ENCODE data around the gene CAMKK1. TPM values are rescaled to one million over a fixed set of nuclear protein-coding genes. Genes with fewer than 3 reads are reported as not detected.
A peak's percentile ranks its signal among the peaks of the same experiment; 100 is the strongest.

Gene CAMKK1
- total RNA-seq, 4 donors from 2014 or later: 2.9 to 8.8 (median 4.4) TPM

- no peak for DNase-seq (ENCODE audit: extremely low spot score)
- Histone ChIP-seq H3K4me1 (peaks cover 68 to 82% (median 81%) of the 10 kb centered on the region in 4 donors), H3K9me3 (no peaks in the 10 kb centered on the region), H3K36me3 (peaks cover 0 to 19% (median 17%) of the 10 kb centered on the region in 4 donors), H3K27me3 (no peaks in the 10 kb centered on the region), H3K27ac (replicated peaks in 1 of 4) (peak overlapping the region; percentile 88 to 91 (median 90)), H3K4me3 (peak overlapping the region in 1 of 4 donors; percentile 9)
- intact Hi-C loops (cut with DNase I): no loop called here
- TF ChIP-seq POLR2AphosphoS5 (IDR thresholded peaks at IDR 0.05) (peak; percentile 80 to 87), POLR2A (IDR thresholded peaks at IDR 0.05; ENCODE audit: low read depth) (no peak)
- 54% methylated on average over 13 of the region's 50 CpGs for WGBS
These were observed 4.3 kb downstream of the CAMKK1 start for GRCh38 chr17:3888343-3889171.

GRCh38 chr17:3887804-3888203, 5.0 kb downstream of the CAMKK1 start:
- intact Hi-C loops (cut with DNase I): no loop called here
- H3K36me3 ChIP-seq: peaks cover 0 to 26% (median 24%) of the 10 kb centered on the region in 4 donors
- 46% methylated on average over 7 of the region's 9 CpGs for WGBS
- TF ChIP-seq EP300 (IDR thresholded peaks at IDR 0.05) (no peak), POLR2AphosphoS5 (IDR thresholded peaks at IDR 0.05) (no peak), POLR2A (IDR thresholded peaks at IDR 0.05; ENCODE audit: low read depth) (no peak), CTCF (IDR thresholded peaks at IDR 0.05) (no peak)
- peak overlapping the region; percentile 88 to 91 (median 90) for H3K27ac ChIP-seq (replicated peaks in 1 of 4)
- H3K27me3 ChIP-seq: no peaks in the 10 kb centered on the region
- H3K4me1 ChIP-seq: peaks cover 64 to 77% (median 76%) of the 10 kb centered on the region in 4 donors
- no peak for DNase-seq (ENCODE audit: extremely low spot score)
- no peaks in the 10 kb centered on the region for H3K9me3 ChIP-seq
- no peak overlapping the region for H3K4me3 ChIP-seq

GRCh38 chr17:3887394-3887793, 5.5 kb downstream of the CAMKK1 start:
- no peak overlapping the region for H3K4me3 ChIP-seq
- peaks cover 63 to 74% (median 73%) of the 10 kb centered on the region in 4 donors for H3K4me1 ChIP-seq
- H3K27me3 ChIP-seq: no peaks in the 10 kb centered on the region
- no peaks in the 10 kb centered on the region for H3K9me3 ChIP-seq
- 59% methylated on average over 2 of the region's 2 CpGs for WGBS
- peaks cover 0 to 30% (median 28%) of the 10 kb centered on the region in 4 donors for H3K36me3 ChIP-seq
- intact Hi-C loops (cut with DNase I): no loop called here
- DNase-seq (ENCODE audit: extremely low spot score): no peak
- no peak for TF ChIP-seq EP300 (IDR thresholded peaks at IDR 0.05)
- peak overlapping the region; percentile 88 to 91 (median 90) for H3K27ac ChIP-seq (replicated peaks in 1 of 4)

- WGBS: 67% methylated on average over 5 of the region's 10 CpGs
- H3K9me3 ChIP-seq: no peaks in the 10 kb centered on the region
- H3K4me3 ChIP-seq: no peak overlapping the region
- H3K27ac ChIP-seq (replicated peaks in 1 of 4): peak overlapping the region; percentile 88 to 91 (median 90)
- TF ChIP-seq POLR2A (IDR thresholded peaks at IDR 0.05; ENCODE audit: low read depth) (no peak), POLR2AphosphoS5 (IDR thresholded peaks at IDR 0.05) (peak; percentile 48 to 56), EP300 (IDR thresholded peaks at IDR 0.05) (no peak), CTCF (IDR thresholded peaks at IDR 0.05) (no peak)
- no peak for DNase-seq (ENCODE audit: extremely low spot score)
- H3K36me3 ChIP-seq: peaks cover 0 to 36% (median 29%) of the 10 kb centered on the region in 4 donors
- no peaks in the 10 kb centered on the region for H3K27me3 ChIP-seq
- intact Hi-C loops (cut with DNase I): no loop called here
- peaks cover 57 to 68% (median 66%) of the 10 kb centered on the region in 4 donors for H3K4me1 ChIP-seq
These were observed 6.1 kb downstream of the CAMKK1 start for GRCh38 chr17:3886776-3887175.

- DNase-seq (ENCODE audit: extremely low spot score): no peak
- intact Hi-C loops (cut with DNase I): no loop called here
- Histone ChIP-seq H3K27me3 (no peaks in the 10 kb centered on the region), H3K4me1 (peaks cover 49 to 60% (median 58%) of the 10 kb centered on the region in 4 donors), H3K4me3 (no peak overlapping the region), H3K27ac (replicated peaks in 1 of 4) (no peak overlapping the region), H3K9me3 (no peaks in the 10 kb centered on the region), H3K36me3 (peaks cover 0 to 41% (median 29%) of the 10 kb centered on the region in 4 donors)
- WGBS: 78% methylated on average over 4 of the region's 4 CpGs
- no peak for TF ChIP-seq EP300 (IDR thresholded peaks at IDR 0.05)
- TF ChIP-seq POLR2A (IDR thresholded peaks at IDR 0.05; ENCODE audit: low read depth): no peak
- TF ChIP-seq POLR2AphosphoS5 (IDR thresholded peaks at IDR 0.05): no peak
- TF ChIP-seq CTCF (IDR thresholded peaks at IDR 0.05): no peak
These were observed 6.9 kb downstream of the CAMKK1 start for GRCh38 chr17:3885970-3886369.
